HepG2 (cell line): Measurements from ENCODE around the gene PAFAH1B1. TPM values are rescaled to one million over a fixed set of nuclear protein-coding genes. Genes with fewer than 3 reads are reported as not detected.

Experiments used
- ATAC-seq: fragments of 200-7000 bp; cut with Tn5 transposase; 3 replicates; pipeline ENCODE4 v1.9.1; 2020; ENCODE audit warnings: mild to moderate bottlenecking, moderate library complexity
- BruUV-seq: library from RNA; stranded (reverse); fragments of 400-500 nt; replicated peaks from 2 replicates; lab custom pipeline; 2021; lab: Mats Ljungman, UMichigan
- CTCF ChIA-PET: fragments of 300-600 bp; formaldehyde crosslinking; extraction: SDS; loops from one replicate; lab custom pipeline; 2021; ENCODE audit warnings: low total read pairs, inconsistent platforms, low intra/inter-chr PET ratio; lab: Yijun Ruan, JAX
- POLR2A ChIA-PET: fragments of 350-600 bp; sonication (Branson Sonifier 250); formaldehyde crosslinking; loops from one replicate; lab custom pipeline; 2020; ENCODE audit warnings: antibody characterized with exemption, inconsistent platforms; lab: Yijun Ruan, JAX
- DNase-seq: peaks from one replicate; pipeline ENCODE4 v3.0.0-alpha.2; 2015; ENCODE audit warnings: low spot score
- FAIRE-seq: peaks from 3 replicates; lab custom pipeline; 2011; peaks lifted over from hg19 to GRCh38; lab: Jason Lieb, UNC
- H2AFZ ChIP-seq: one replicate; pipeline ENCODE4 v1.6.1; 2011; ENCODE audit warnings: low read length, inconsistent platforms
- H3K27ac ChIP-seq: fragments of 300-600 bp; 3 replicates; pipeline ENCODE4 v1.8.0; 2011; ENCODE audit warnings: mixed run types, mild to moderate bottlenecking, mixed read lengths, low read length, inconsistent platforms; ENCODE audit not compliant: insufficient read depth; ENCODE audit errors: extremely low read length
- H3K27me3 ChIP-seq, 2 experiments: fragments of 200-600 bp in 1 of 2; 2 replicates in 1 of 2; 3 replicates in 1 of 2; pipeline versions ENCODE4 v1.6.0 to v1.8.0; 2011; ENCODE audit warnings: low read length in 2 of 2, mild to moderate bottlenecking in 2 of 2, moderate library complexity in 2 of 2, inconsistent platforms in 1 of 2; ENCODE audit not compliant: insufficient read depth in 2 of 2, control insufficient read depth in 1 of 2
- H3K36me3 ChIP-seq, 2 experiments: fragments of 200-600 bp in 1 of 2; replicated peaks in 1 of 2; 2 replicates in 1 of 2; 3 replicates in 1 of 2; pipeline versions ENCODE4 v1.5.1 to v1.8.0; 2011; ENCODE audit warnings: low read length in 2 of 2, inconsistent platforms in 1 of 2; ENCODE audit not compliant: insufficient read depth in 2 of 2, control insufficient read depth in 1 of 2
- H3K4me1 ChIP-seq: 2 replicates; pipeline ENCODE4 v1.5.1; 2012; ENCODE audit warnings: low read length, inconsistent platforms; ENCODE audit not compliant: insufficient read depth
- H3K4me2 ChIP-seq: 2 replicates; pipeline ENCODE4 v1.6.0; 2011; ENCODE audit warnings: low read depth, low read length, inconsistent platforms
- H3K4me3 ChIP-seq, 3 experiments: fragments of 200-600 bp in 1 of 3; sonication (generic), shearing (Covaris generic) in 1 of 3; replicated peaks in 1 of 3; 2 replicates each; pipeline ENCODE4 v1.5.1; 2011 to 2016; ENCODE audit warnings: low read length in 3 of 3, inconsistent platforms in 2 of 3, low read depth in 2 of 3, mild to moderate bottlenecking in 2 of 3, control low read depth in 1 of 3, mixed read lengths in 1 of 3; ENCODE audit not compliant: insufficient read depth in 1 of 3
- H3K79me2 ChIP-seq: one replicate; pipeline ENCODE4 v1.6.1; 2011; ENCODE audit warnings: low read length, inconsistent platforms; ENCODE audit not compliant: insufficient read depth
- H3K9ac ChIP-seq: 2 replicates; pipeline ENCODE4 v1.6.0; 2011; ENCODE audit warnings: mild to moderate bottlenecking, low read depth, low read length, inconsistent platforms; ENCODE audit not compliant: insufficient read depth
- H3K9me3 ChIP-seq: 2 replicates; pipeline ENCODE4 v1.5.1; 2012; ENCODE audit warnings: mild to moderate bottlenecking, low read length
- H4K20me1 ChIP-seq: 2 replicates; pipeline ENCODE4 v1.6.0; 2011; ENCODE audit warnings: inconsistent platforms, mild to moderate bottlenecking, low read length, moderate library complexity; ENCODE audit not compliant: insufficient read depth
- ATF2 ChIP-seq: sonication (generic); formaldehyde crosslinking; IDR thresholded peaks from 2 replicates; pipeline ENCODE4 v1.4.0; 2020; ENCODE audit warnings: missing genetic modification reagents
- CBX1 ChIP-seq: IDR thresholded peaks from one replicate; pipeline ENCODE4 v1.6.1; 2016; ENCODE audit warnings: antibody characterized with exemption, low read depth
- CREBL2 ChIP-seq: sonication (generic); formaldehyde crosslinking; IDR thresholded peaks from 2 replicates; pipeline ENCODE4 v1.8.1; 2023; ENCODE audit warnings: missing genetic modification reagents, mild to moderate bottlenecking, borderline replicate concordance
- CSRNP1 ChIP-seq: sonication (generic); formaldehyde crosslinking; IDR thresholded peaks from 2 replicates; pipeline ENCODE4 v1.8.1; 2023; ENCODE audit warnings: mild to moderate bottlenecking, missing genetic modification reagents
- FOSL2 ChIP-seq: sonication (generic); formaldehyde crosslinking; IDR thresholded peaks from 2 replicates; pipeline ENCODE4 v1.4.0; 2020; ENCODE audit warnings: missing genetic modification reagents
- HNRNPH1 ChIP-seq: fragments of 200-400 bp; formaldehyde crosslinking; optimal IDR thresholded peaks from 2 replicates; pipeline ENCODE3; 2017; ENCODE audit warnings: mild to moderate bottlenecking, low read depth, low read length
- MAZ ChIP-seq, 2 experiments: sonication (generic) in 1 of 2; formaldehyde crosslinking in 1 of 2; IDR thresholded peaks; 2 replicates each; pipeline versions ENCODE4 v1.5.0 to v1.6.1; 2012 to 2020; ENCODE audit warnings: low read depth in 2 of 2, mild to moderate bottlenecking in 2 of 2, borderline replicate concordance in 1 of 2, improper control_type of control experiment in 1 of 2, low read length in 1 of 2, missing genetic modification reagents in 1 of 2, moderate library complexity in 1 of 2
- MLLT10 ChIP-seq: sonication (generic); formaldehyde crosslinking; IDR thresholded peaks from 2 replicates; pipeline ENCODE4 v1.4.0; 2020; ENCODE audit warnings: missing genetic modification reagents
- RNF2 ChIP-seq: fragments of 450-650 bp; conservative IDR thresholded peaks from 2 replicates; pipeline ENCODE4 v1.6.1; 2016; ENCODE audit warnings: low read depth
- RXRB ChIP-seq: IDR thresholded peaks from 2 replicates; pipeline ENCODE4 v1.6.1; 2016; ENCODE audit warnings: borderline replicate concordance, missing genetic modification reagents, missing compliant biosample characterization
- ZNF101 ChIP-seq: sonication (generic); formaldehyde crosslinking; IDR thresholded peaks from 2 replicates; pipeline ENCODE4 v1.4.0; 2020; ENCODE audit warnings: mild to moderate bottlenecking, low read depth, missing genetic modification reagents, borderline replicate concordance
- ZNF234 ChIP-seq: sonication (generic); formaldehyde crosslinking; conservative IDR thresholded peaks from 2 replicates; pipeline ENCODE4 v1.5.1; 2020; ENCODE audit warnings: mild to moderate bottlenecking, missing genetic modification reagents
- ZNF460 ChIP-seq: sonication (generic); formaldehyde crosslinking; IDR thresholded peaks from 2 replicates; pipeline ENCODE4 v1.5.1; 2020; ENCODE audit warnings: missing genetic modification reagents, mild to moderate bottlenecking, borderline replicate concordance
- ZNF510 ChIP-seq: sonication (generic); formaldehyde crosslinking; IDR thresholded peaks from 2 replicates; pipeline ENCODE4 v1.4.0; 2020; ENCODE audit warnings: low read depth, mild to moderate bottlenecking, missing genetic modification reagents
- ZNF550 ChIP-seq: sonication (generic); formaldehyde crosslinking; IDR thresholded peaks from 2 replicates; pipeline ENCODE4 v1.4.0; 2020; ENCODE audit warnings: mild to moderate bottlenecking, missing genetic modification reagents, borderline replicate concordance
- ZNF574 ChIP-seq: sonication (generic); formaldehyde crosslinking; IDR thresholded peaks from 2 replicates; pipeline ENCODE4 v1.4.0; 2020; ENCODE audit warnings: missing genetic modification reagents
- ZNF773 ChIP-seq: sonication (generic); formaldehyde crosslinking; IDR thresholded peaks from 2 replicates; pipeline ENCODE4 v1.4.0; 2020; ENCODE audit warnings: missing genetic modification reagents, borderline replicate concordance
- WGBS: methylation state at CpG from one replicate; pipeline ENCODE4 v1.1.6; 2017; ENCODE audit warnings: low lambda C conversion rate; 5-methylcytosine and 5-hydroxymethylcytosine counted together
- in situ Hi-C: cut with HindIII; loops from 2 replicates; pipeline ENCODE4 v1.10.0; 2017; ENCODE audit warnings: low pct_unique_long_range_greater_than_20kb; ENCODE audit not compliant: extremely low pct_ligation_motif_present
- intact Hi-C: fragments of 100-400 bp; cut with micrococcal nuclease; formaldehyde crosslinking; loops from one replicate; pipeline ENCODE4 v1.10.0; 2022; ENCODE audit not compliant: unreplicated experiment
- polyA plus RNA-seq, 8 experiments: library from polyadenylated mRNA; depleted of rRNA in 3 of 8; stranded (reverse) in 7 of 8; unstranded in 1 of 8; fragments of >200 nt; fragmentation: Illumina TruSeq in 4 of 8; extraction: Trizol in 4 of 8; gene quantifications; 2 replicates each; pipeline versions ENCODE4 v1.2.1 to v1.2.3, GENCODE V29; 2011 to 2016; ENCODE audit warnings: low read depth in 4 of 8, missing spikeins in 1 of 8, mixed read lengths in 1 of 8; ENCODE audit not compliant: insufficient read depth in 1 of 8
- total RNA-seq, 5 experiments: library from RNA; depleted of rRNA; stranded (reverse); fragments of >200 nt; fragmentation: Illumina TruSeq; extraction: Trizol; gene quantifications; 2 replicates each; pipeline ENCODE4 v1.2.3, GENCODE V29; 2016; ENCODE audit warnings: low read depth in 1 of 5

Gene PAFAH1B1
- total and polyA plus RNA-seq, 2 of the 13 experiments (the other 11 are each of a cell fraction or from before 2014, with no cell fraction given): 46.0 to 64.9 TPM

- H3K36me3 ChIP-seq: no peaks in the 10 kb centered on the region
- H2AFZ ChIP-seq: no peak overlapping the region
- no peak overlapping the region for H3K4me3 ChIP-seq
- ATAC-seq (no peak), DNase-seq (no peak), FAIRE-seq (no peak)
- CTCF ChIA-PET: no interaction called here
- 19% methylated on average over 5 of the region's 5 CpGs for WGBS
- H4K20me1 ChIP-seq: no peaks in the 10 kb centered on the region
- no peaks in the 10 kb centered on the region for H3K79me2 ChIP-seq
- H3K9me3 ChIP-seq: no peaks in the 10 kb centered on the region
- H3K4me2 ChIP-seq: no peak overlapping the region
- 0 out of 5 replicates have a peak, but pooled peaks cover 0 to 3% of the 10 kb centered on the region in 2 experiments for H3K27me3 ChIP-seq
- TF ChIP-seq HNRNPH1: no peak
- no peak for TF ChIP-seq RXRB (CRISPR knock-in tag)
- no peak for TF ChIP-seq ZNF460
- TF ChIP-seq CBX1: no peak
- no peak for TF ChIP-seq ZNF773 (CRISPR knock-in tag)
- no peak for TF ChIP-seq ZNF234 (CRISPR knock-in tag)
- no peak for TF ChIP-seq ATF2 (CRISPR knock-in tag)
- no peak for TF ChIP-seq FOSL2 (CRISPR knock-in tag)
- TF ChIP-seq MAZ (IDR thresholded peaks at IDR 0.05; ENCODE audit: borderline replicate concordance, low read depth, low read length): no peak
- no peak for TF ChIP-seq MAZ (CRISPR knock-in tag; IDR thresholded peaks at IDR 0.05; ENCODE audit: low read depth)
- TF ChIP-seq CREBL2 (CRISPR knock-in tag): no peak
- no peak for TF ChIP-seq ZNF574 (CRISPR knock-in tag)
- no peak for TF ChIP-seq ZNF550 (CRISPR knock-in tag)
- TF ChIP-seq ZNF510: no peak
- no peak for TF ChIP-seq ZNF101
- TF ChIP-seq CSRNP1: no peak
- no peak for TF ChIP-seq RNF2
- no peak for TF ChIP-seq MLLT10 (CRISPR knock-in tag)
- no peak overlapping the region for H3K9ac ChIP-seq
- in situ Hi-C loops (no loop called here), intact Hi-C loops (no loop called here)
- H3K27ac ChIP-seq: no peak overlapping the region
- POLR2A ChIA-PET: interaction anchor here (1.1 kb wide), 1 partner anchor 13 kb away, joined by 3 read pairs; the partner anchor contains the start of gene PAFAH1B1
- BruUV-seq: no TSS peak
- H3K4me1 ChIP-seq: no peaks in the 10 kb centered on the region
Measured at GRCh38 chr17:2580661-2581060, 12.8 kb upstream of the PAFAH1B1 start.
